ENCODE results near the gene GAMT.
A peak's percentile ranks its signal among the peaks of the same experiment; 100 is the strongest.

The GAMT gene

DNA sequence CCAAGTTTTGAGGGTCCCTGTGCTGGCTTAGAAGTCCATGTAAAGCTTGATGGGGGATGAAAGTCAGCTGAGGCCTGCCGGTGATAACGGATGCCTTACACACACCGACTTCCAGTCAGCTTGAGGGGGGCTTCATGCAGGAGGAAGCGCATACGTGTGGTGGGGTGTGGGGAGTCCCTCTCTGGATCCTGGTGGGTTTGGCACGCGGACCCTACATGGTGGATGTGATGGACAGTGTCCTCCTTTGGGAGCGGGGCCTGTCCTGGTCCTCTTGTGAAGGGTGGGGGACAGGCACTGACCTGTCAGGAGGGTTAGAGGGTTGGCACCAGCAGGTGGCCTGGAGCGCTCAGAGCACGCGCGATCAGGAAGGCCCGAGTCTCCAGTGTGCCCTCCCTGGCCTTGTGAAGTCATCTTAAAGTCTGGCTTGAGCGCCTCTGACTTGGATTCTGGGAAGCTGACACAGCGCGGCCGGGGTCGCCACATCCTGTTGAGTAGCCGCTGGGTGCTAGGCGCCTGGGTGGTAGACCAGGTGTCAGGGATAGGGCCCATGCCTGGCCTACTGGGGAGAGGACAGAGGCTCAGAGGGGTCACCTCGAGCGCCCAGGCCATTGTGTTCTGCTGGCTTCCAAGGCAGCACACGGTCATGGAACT lies 8.9 kb upstream of the GAMT start:
- DNase-seq, result no peak
- Histone ChIP-seq H3K9me3 (ENCODE audit: insufficient read depth, low read length, severe bottlenecking) (no peaks in the 10 kb centered on the region), H3K4me2 (ENCODE audit: insufficient read depth, low read length) (peak overlapping the region; percentile 84), H4K20me1 (ENCODE audit: insufficient read depth, low read length) (peaks cover 67% of the 10 kb centered on the region), H2AFZ (ENCODE audit: low read depth, low read length) (no peak overlapping the region), H3K4me3 (ENCODE audit: low read depth in 1 of 2, low read length in 2 of 2) (peak overlapping the region in 1 of 2 experiments; percentile 60; a peak in 2 of 4 replicates), H3K27ac (ENCODE audit: low read length) (peak overlapping the region; percentile 57), H3K27me3 (ENCODE audit: insufficient read depth, low read length, poor library complexity) (no peaks in the 10 kb centered on the region), H3K9ac (ENCODE audit: low read depth, low read length) (peak overlapping the region; percentile 100), H3K36me3 (ENCODE audit: insufficient read depth, low read length) (peaks cover 63% of the 10 kb centered on the region), H3K4me1 (ENCODE audit: insufficient read depth, low read length) (peaks cover 55% of the 10 kb centered on the region), H3K79me2 (ENCODE audit: insufficient read depth, low read length) (peaks cover 78% of the 10 kb centered on the region)
- ATAC-seq (ENCODE audit: insufficient read depth, low read depth), result no peak
- no peak for TF ChIP-seq EZH2 (IDR thresholded peaks at IDR 0.05; ENCODE audit: borderline replicate concordance, low read depth, low read length, severe bottlenecking)
- TF ChIP-seq, protein P1, sequence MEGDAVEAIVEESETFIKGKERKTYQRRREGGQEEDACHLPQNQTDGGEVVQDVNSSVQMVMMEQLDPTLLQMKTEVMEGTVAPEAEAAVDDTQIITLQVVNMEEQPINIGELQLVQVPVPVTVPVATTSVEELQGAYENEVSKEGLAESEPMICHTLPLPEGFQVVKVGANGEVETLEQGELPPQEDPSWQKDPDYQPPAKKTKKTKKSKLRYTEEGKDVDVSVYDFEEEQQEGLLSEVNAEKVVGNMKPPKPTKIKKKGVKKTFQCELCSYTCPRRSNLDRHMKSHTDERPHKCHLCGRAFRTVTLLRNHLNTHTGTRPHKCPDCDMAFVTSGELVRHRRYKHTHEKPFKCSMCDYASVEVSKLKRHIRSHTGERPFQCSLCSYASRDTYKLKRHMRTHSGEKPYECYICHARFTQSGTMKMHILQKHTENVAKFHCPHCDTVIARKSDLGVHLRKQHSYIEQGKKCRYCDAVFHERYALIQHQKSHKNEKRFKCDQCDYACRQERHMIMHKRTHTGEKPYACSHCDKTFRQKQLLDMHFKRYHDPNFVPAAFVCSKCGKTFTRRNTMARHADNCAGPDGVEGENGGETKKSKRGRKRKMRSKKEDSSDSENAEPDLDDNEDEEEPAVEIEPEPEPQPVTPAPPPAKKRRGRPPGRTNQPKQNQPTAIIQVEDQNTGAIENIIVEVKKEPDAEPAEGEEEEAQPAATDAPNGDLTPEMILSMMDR (IDR thresholded peaks at IDR 0.05; ENCODE audit: borderline replicate concordance, extremely low read depth, low read length, poor library complexity, severe bottlenecking), result no peak

DNA sequence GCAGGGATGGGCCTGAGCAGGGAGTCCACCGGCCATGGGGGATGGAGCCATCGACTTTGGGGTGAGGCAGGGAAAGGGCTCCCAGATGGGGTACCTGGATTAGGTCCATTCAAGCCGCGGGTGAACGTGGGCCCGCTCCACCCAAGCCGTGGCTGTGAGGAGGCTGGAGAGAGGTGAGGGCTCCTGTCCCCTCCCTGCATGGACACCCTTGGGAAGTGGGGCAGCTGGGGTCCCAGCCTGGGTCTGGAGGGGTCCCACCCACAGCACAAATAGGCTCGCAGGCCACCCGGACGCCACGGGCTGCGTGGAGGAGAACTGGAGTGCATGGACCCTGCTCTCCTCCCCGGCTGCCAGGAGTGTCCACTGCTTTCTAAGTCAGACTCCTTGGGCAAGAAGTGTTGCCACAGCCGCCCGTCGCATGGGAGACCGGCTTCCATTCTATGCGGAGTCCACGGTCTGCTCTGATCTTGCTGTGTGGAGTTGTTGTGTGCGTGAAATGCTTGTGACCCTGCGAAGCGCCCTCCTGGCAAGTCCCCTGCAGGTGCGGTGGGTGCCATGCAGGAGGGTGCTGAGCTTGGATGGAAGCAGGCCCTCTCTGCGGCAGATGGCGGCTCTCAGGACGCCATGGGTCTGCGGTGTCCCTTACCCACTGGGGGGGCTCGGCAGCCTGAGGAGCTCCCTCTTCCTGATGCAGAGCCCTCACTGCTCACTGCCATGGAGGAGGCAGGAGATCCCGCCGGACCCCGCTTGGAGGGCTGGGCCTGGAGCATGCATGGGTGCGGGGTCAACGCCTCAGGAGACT lies 8.1 kb upstream of the GAMT start:
- Histone ChIP-seq H3K4me1 (ENCODE audit: insufficient read depth, low read length) (peaks cover 55% of the 10 kb centered on the region), H3K9me3 (ENCODE audit: insufficient read depth, low read length, severe bottlenecking) (no peaks in the 10 kb centered on the region), H4K20me1 (ENCODE audit: insufficient read depth, low read length) (peaks cover 61% of the 10 kb centered on the region), H3K4me3 (ENCODE audit: low read depth in 1 of 2, low read length in 2 of 2) (peak overlapping the region; percentile 37 to 60; a peak in 3 of 4 replicates), H3K4me2 (ENCODE audit: insufficient read depth, low read length) (peak overlapping the region; percentile 84), H3K27me3 (ENCODE audit: insufficient read depth, low read length, poor library complexity) (no peaks in the 10 kb centered on the region), H3K79me2 (ENCODE audit: insufficient read depth, low read length) (peaks cover 69% of the 10 kb centered on the region), H2AFZ (ENCODE audit: low read depth, low read length) (no peak overlapping the region), H3K27ac (ENCODE audit: low read length) (peak overlapping the region; percentile 57), H3K36me3 (ENCODE audit: insufficient read depth, low read length) (peaks cover 59% of the 10 kb centered on the region), H3K9ac (ENCODE audit: low read depth, low read length) (peak overlapping the region; percentile 100)
- ATAC-seq (ENCODE audit: insufficient read depth, low read depth), result no peak
- no peak for TF ChIP-seq EZH2 (IDR thresholded peaks at IDR 0.05; ENCODE audit: borderline replicate concordance, low read depth, low read length, severe bottlenecking)
- TF ChIP-seq, protein P1 (IDR thresholded peaks at IDR 0.05; ENCODE audit: borderline replicate concordance, extremely low read depth, low read length, poor library complexity, severe bottlenecking), result no peak
- no peak for DNase-seq

DNA sequence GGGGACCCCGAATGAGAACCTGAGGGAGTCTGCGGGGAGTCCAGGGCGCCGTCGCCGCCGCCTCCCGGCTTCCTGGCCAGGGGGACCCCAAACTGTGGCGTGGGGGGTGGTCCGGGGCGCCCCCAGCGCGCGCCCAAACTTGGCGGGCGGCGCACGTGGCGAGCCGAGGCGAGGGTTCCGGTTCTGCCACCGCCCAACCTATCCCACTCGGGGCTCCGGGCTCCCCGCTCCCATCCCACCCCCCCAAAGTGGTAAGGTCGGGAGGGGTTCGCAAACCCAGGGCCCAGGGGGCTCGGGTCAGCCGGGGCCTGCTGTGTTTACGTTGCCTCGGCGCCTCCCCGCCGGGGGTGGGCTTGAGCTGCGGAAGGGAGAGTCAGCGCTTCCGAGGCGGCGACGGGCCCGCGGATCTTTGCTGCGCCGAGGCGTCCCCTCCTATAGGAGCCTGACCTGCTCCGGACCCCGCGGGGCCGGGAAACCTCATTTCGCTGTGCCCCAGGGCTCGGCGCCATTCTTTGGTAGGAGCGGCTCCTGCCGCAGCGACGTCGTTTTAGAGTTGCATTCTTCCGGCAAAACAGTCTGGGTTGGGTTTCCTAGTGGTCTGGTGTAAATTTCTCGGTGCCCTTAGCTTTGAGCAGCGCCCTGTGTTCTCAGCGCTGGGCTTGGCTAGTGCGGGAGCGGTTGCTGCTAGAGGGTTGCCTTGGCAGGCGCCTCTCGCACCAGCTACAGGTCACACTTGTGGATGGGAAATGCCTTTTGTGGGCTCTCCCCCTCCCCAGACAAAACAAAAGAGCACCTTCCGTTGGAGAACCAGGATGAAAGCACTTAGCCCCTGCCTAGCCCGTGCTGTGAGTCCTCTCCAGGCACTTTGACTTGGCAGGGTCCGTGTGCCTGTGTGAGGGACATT lies 7.2 kb upstream of the GAMT start:
- H3K4me2 ChIP-seq (ENCODE audit: insufficient read depth, low read length), result peak overlapping the region; percentile 84
- H4K20me1 ChIP-seq (ENCODE audit: insufficient read depth, low read length), result peaks cover 52% of the 10 kb centered on the region
- no peak for TF ChIP-seq EZH2 (IDR thresholded peaks at IDR 0.05; ENCODE audit: borderline replicate concordance, low read depth, low read length, severe bottlenecking)
- TF ChIP-seq, protein P1 (IDR thresholded peaks at IDR 0.05; ENCODE audit: borderline replicate concordance, extremely low read depth, low read length, poor library complexity, severe bottlenecking), result no peak
- DNase-seq, result peak; percentile 57
- ATAC-seq (ENCODE audit: insufficient read depth, low read depth), result peak; percentile 34
- H2AFZ ChIP-seq (ENCODE audit: low read depth, low read length), result 0 out of 2 replicates have a peak overlapping the region, but pooled peaks have one; percentile 17
- H3K27me3 ChIP-seq (ENCODE audit: insufficient read depth, low read length, poor library complexity), result no peaks in the 10 kb centered on the region
- H3K27ac ChIP-seq (ENCODE audit: low read length), result peak overlapping the region; percentile 57
- H3K4me3 ChIP-seq (ENCODE audit: low read depth in 1 of 2, low read length in 2 of 2), result peak overlapping the region; percentile 37 to 60
- peaks cover 51% of the 10 kb centered on the region for H3K36me3 ChIP-seq (ENCODE audit: insufficient read depth, low read length)
- no peaks in the 10 kb centered on the region for H3K9me3 ChIP-seq (ENCODE audit: insufficient read depth, low read length, severe bottlenecking)
- peak overlapping the region; percentile 100 for H3K9ac ChIP-seq (ENCODE audit: low read depth, low read length)
- peaks cover 55% of the 10 kb centered on the region for H3K4me1 ChIP-seq (ENCODE audit: insufficient read depth, low read length)
- H3K79me2 ChIP-seq (ENCODE audit: insufficient read depth, low read length), result peaks cover 61% of the 10 kb centered on the region
